Measurements from ENCODE around the gene DYNC1I1. TPM values are rescaled to one million over a fixed set of nuclear protein-coding genes. Genes with fewer than 3 reads are reported as not detected.

DYNC1I1 gene
- total RNA-seq, 4 donors from 2014 or later = 1.7 to 6.8 (median 4.2) TPM

- TF ChIP-seq CTCF (IDR thresholded peaks at IDR 0.05) = no peak
- ATAC-seq (ENCODE audit: low FRiP score) (no peak), DNase-seq (ENCODE audit: low spot score) (no peak)
Observed at GRCh38 chr7:95802270-95802669, 29.9 kb downstream of the DYNC1I1 start.

GRCh38 chr7:95804052-95804451, 31.7 kb downstream of the DYNC1I1 start:
- TF ChIP-seq CTCF (IDR thresholded peaks at IDR 0.05) = no peak
- ATAC-seq (ENCODE audit: low FRiP score) = no peak
- no peak for DNase-seq (ENCODE audit: low spot score)

GRCh38 chr7:95805909-95806308, 33.6 kb downstream of the DYNC1I1 start:
- ATAC-seq (ENCODE audit: low FRiP score) (no peak), DNase-seq (ENCODE audit: low spot score) (no peak)
- no peak for TF ChIP-seq CTCF (IDR thresholded peaks at IDR 0.05)

- no peak for TF ChIP-seq CTCF (IDR thresholded peaks at IDR 0.05)
- ATAC-seq (ENCODE audit: low FRiP score) (no peak), DNase-seq (ENCODE audit: low spot score) (no peak)
Observed at GRCh38 chr7:95808396-95808795, 36.0 kb downstream of the DYNC1I1 start.

GRCh38 chr7:95811846-95812445, 39.6 kb downstream of the DYNC1I1 start:
- TF ChIP-seq CTCF (IDR thresholded peaks at IDR 0.05) = no peak
- ATAC-seq (ENCODE audit: low FRiP score) = no peak
- DNase-seq (ENCODE audit: low spot score) = no peak

- DNase-seq (ENCODE audit: low spot score) (no peak), ATAC-seq (ENCODE audit: low FRiP score) (no peak)
- TF ChIP-seq CTCF (IDR thresholded peaks at IDR 0.05) = no peak
Observed at GRCh38 chr7:95814721-95815120, 42.4 kb downstream of the DYNC1I1 start.

- no peak for DNase-seq (ENCODE audit: low spot score)
- no peak for ATAC-seq (ENCODE audit: low FRiP score)
- TF ChIP-seq CTCF (IDR thresholded peaks at IDR 0.05) = no peak
Observed at GRCh38 chr7:95817866-95818640, 45.7 kb downstream of the DYNC1I1 start.
